LNCaP clone FGC (cell line): ENCODE measurements around the gene ADPRH.

Experiments used
- DNase-seq: peaks from one replicate; pipeline ENCODE4 v3.0.0-alpha.2; 2011; ENCODE audit warnings: low read depth
- H3K4me3 ChIP-seq: 2 replicates; pipeline ENCODE4 v1.5.1; 2011; ENCODE audit warnings: mild to moderate bottlenecking, low read depth, low read length, control low read depth
- TF ChIP-seq, protein P1 (sequence below): IDR thresholded peaks from 2 replicates; pipeline ENCODE4 v1.5.1; 2012; ENCODE audit warnings: mild to moderate bottlenecking; ENCODE audit not compliant: control insufficient read depth, insufficient read depth; ENCODE audit errors: extremely low read depth

The ADPRH gene

DNA sequence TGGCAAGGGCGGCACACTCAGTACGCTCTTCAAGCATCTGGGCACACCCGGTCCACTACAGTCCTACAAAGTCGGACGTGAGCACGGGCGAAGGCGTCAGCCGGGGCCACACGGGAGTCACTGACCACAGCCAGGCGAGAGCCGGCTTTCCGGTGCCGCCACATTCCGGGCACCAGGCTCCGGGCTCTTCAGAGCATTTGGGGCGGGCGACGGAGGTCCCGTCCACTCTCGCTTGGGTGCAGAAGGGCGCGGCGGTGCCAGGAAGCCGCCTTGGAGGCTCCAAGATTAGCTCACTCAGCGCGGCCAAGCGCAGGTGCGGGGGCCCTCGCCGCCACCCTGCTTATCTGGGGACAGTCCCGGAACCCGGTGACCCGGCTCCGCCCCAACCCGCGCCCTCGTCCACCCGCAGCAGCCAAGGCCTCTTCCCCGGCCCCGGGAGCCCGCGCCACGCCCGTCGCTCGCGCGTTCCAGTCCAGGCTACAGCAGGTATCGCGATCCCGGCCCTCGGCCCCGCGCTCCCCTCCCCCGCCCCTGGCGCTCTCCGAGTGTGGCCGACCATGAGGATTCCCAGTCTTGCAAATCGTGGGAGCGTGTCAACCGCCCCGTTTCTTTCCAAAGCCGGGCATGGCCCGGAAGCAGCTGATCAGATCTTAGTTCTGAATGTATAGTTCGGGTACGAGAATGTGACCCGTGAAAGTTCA is at the start of gene ADPRH:
TSS of gene ADPRH (plus strand) at position 127 of the 701 bp plus-strand sequence. CDS start 2,678 bp downstream, outside the sequence.
- DNase-seq: no peak
- TF ChIP-seq, protein P1, sequence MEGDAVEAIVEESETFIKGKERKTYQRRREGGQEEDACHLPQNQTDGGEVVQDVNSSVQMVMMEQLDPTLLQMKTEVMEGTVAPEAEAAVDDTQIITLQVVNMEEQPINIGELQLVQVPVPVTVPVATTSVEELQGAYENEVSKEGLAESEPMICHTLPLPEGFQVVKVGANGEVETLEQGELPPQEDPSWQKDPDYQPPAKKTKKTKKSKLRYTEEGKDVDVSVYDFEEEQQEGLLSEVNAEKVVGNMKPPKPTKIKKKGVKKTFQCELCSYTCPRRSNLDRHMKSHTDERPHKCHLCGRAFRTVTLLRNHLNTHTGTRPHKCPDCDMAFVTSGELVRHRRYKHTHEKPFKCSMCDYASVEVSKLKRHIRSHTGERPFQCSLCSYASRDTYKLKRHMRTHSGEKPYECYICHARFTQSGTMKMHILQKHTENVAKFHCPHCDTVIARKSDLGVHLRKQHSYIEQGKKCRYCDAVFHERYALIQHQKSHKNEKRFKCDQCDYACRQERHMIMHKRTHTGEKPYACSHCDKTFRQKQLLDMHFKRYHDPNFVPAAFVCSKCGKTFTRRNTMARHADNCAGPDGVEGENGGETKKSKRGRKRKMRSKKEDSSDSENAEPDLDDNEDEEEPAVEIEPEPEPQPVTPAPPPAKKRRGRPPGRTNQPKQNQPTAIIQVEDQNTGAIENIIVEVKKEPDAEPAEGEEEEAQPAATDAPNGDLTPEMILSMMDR: no peak
- H3K4me3 ChIP-seq: no peak within 1 kb of the TSS

DNA sequence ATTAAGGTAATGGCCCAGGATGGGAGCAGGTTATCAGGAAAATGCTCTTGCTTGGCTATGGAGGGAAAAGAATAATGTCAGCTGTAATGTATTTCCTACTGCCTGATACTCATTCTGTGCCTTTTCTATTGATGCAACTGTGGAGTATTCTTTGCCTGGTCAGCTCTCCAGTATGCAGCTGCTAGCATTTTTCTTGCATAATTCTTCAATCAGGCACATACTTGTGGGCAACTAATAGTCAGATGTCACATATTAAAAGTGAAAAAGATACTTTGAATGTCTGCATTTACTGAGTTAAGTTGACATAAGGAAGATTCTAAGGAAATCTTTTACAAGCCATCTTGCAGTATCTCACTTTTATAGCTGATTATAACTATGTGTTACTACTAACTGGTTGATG is 49.4 kb upstream of the ADPRH start:
- TF ChIP-seq, protein P1: no peak
- DNase-seq: no peak
- no peak overlapping the region for H3K4me3 ChIP-seq

DNA sequence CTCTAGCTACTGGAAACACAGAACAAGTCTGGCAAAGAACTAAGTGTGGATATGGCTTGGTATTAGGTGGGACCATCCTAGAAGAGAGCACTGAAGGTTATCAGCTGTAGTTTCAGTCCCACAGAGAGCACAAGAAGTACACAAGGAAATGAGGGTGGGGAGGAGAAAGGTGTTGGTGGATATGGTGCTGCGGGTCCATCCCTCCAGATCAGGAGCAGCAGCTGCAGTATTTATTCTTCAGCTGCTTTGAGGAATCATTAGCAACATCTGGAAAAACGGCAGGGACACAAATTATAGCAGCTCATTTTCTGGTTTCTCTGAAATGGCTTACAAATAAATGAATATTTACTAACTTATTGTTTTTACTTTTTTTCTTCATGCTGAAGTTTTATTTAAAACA is 48.8 kb upstream of the ADPRH start:
- TF ChIP-seq, protein P1: no peak
- no peak overlapping the region for H3K4me3 ChIP-seq
- DNase-seq: no peak

DNA sequence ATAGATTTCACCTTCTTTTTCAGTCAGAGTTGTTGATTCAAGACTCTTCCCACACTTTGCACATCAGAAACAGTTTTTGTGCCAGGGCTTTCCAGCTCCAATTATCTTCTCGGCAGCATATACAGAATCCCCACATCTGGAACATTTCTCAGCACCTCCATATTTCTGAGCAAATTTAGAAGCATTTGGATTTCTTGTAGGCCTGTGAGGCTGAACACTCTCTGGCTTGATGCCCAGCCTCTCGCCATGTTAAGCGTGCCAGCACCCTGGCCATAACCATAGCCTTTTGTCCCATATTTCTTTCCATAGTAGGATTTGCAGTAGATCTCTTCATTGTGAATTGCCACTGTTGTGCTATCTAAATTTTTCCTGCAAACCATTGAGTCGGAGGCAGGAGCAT is 48.1 kb upstream of the ADPRH start:
- TF ChIP-seq, protein P1: no peak
- no peak overlapping the region for H3K4me3 ChIP-seq
- no peak for DNase-seq

DNA sequence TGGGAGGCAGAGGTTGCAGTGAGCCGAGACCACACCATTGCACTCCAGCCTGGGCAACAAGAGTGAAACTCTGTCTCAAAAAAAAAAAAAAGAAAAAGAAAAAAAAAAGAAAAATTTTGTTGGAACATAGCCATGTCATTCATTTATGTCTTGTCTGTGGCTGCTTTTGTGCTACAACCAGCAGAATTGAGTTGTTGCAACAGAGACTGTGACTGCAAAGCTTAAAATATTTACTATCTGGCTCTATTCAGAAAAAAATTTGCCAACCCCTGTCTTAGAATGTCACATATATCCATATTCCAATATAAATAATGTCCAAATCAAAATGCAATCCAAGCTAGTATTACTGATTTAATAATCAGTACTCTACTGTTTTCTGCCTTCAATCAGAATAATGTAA is 45.0 kb upstream of the ADPRH start:
- no peak overlapping the region for H3K4me3 ChIP-seq
- no peak for DNase-seq
- TF ChIP-seq, protein P1: no peak

DNA sequence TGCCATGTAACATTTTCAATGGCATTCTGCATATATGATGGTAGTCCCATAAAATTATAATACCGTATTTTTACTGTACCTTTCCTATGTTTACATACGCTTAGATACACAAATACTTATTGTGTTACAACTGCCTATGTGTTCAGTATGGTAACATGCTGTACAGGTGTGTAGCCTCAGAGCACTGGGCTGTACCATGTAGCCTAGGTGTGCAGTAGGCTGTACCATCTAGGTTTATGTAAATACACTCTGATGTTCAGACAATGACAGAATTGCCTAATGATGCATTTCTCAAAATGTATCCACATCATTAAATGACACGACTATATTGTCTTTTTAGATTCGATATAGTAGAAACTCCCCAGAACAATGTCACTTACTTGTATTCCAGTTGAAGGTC is 42.5 kb upstream of the ADPRH start:
- no peak overlapping the region for H3K4me3 ChIP-seq
- TF ChIP-seq, protein P1: no peak
- DNase-seq: peak; percentile 93

DNA sequence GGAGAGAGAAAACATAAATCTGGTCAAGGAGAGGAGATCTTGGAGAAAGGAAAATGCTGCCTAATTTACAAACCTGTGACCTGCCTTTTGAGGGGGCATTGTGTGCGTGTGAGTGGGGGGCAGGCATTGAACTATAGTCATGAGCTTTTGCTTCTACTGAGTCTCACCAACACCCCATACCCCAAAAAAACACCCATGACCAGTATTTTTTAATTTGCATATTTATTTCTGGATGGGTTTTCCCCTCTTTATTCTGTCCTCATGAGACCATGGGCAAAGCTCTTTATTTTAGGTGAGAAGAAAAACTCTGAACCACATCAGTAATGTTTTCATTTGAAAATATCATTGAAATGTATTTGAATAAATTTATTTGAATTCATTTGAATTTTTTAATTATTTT is 40.5 kb upstream of the ADPRH start:
- TF ChIP-seq, protein P1: no peak
- H3K4me3 ChIP-seq: no peak overlapping the region
- no peak for DNase-seq
